RCC 7860 (cell line): ENCODE results near the gene SPECC1L.

ENCODE experiments used
- DNase-seq: peaks from one replicate; pipeline ENCODE4 v3.0.0-alpha.2; 2015; ENCODE audit warnings: low spot score
- FAIRE-seq: peaks from 2 replicates; lab custom pipeline; 2012; peaks lifted over from hg19 to GRCh38; lab: Jason Lieb, UNC

Gene SPECC1L

DNA sequence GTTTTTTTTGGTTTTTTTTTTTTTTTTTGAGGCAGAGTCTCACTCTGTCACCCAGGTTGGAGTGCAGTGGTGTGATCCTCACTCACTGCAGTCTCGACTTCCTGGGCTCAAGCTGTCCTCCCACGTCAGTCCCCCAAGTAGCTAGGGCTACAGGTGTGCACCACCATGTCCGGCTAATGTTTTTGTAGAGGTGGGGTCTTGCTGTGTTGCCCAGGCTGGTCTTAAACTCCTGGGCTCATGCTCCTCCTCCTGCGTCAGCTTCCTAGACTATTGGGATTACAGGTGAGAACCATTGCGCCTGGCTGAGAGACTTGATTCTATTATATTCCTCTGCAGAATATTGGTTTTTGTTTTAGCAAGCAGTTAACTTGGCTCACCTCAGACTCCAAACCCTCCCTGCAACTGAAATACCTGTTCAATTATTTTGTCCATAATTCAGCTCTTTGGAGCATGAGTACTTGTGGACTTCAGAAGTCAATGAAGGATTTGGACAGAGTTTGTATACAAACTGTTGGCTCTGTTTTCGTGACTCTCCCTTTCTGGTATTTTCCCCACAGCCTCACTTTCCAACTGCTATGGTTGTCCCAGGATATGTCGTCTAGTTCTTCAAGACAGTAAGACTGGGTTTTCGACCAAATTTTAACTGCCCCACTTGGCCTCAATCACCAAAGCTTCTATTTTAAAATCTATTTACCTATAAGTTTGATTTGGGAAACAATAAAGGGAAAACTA lies 87.6 kb downstream of the SPECC1L start:
- FAIRE-seq (no peak), DNase-seq (no peak)

DNA sequence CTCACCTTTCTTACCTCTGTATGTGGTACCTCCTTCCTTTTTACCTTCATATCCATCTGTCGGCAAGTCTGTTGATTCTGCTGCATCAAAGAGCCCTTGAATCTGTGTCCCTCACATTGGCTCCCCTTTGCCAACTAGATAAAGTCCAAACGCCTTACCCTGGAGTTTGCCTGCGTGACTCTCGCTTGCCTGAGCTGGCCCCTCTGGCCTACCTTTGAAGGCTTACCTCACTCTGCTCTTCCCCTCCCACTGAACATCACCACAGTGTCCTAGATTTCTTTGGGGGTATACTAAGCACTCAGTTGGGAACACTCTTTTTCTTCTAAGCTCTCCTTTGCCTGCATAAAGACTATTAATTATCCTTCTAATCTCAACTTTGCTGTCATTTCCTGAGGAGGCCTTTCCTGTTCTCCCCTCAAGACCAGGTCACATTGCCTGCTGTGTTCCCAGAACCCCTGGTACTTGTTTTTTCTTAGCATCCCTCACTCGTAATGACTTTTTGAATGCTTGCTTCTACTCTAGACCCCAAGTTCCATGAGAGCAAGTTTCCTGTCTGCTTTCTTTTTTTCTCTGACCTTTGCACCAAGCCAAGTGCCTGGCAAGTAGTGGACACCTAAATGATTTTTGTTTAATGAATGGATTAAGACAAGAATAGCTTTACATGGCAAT lies 89.0 kb downstream of the SPECC1L start:
- DNase-seq (no peak), FAIRE-seq (no peak)

DNA sequence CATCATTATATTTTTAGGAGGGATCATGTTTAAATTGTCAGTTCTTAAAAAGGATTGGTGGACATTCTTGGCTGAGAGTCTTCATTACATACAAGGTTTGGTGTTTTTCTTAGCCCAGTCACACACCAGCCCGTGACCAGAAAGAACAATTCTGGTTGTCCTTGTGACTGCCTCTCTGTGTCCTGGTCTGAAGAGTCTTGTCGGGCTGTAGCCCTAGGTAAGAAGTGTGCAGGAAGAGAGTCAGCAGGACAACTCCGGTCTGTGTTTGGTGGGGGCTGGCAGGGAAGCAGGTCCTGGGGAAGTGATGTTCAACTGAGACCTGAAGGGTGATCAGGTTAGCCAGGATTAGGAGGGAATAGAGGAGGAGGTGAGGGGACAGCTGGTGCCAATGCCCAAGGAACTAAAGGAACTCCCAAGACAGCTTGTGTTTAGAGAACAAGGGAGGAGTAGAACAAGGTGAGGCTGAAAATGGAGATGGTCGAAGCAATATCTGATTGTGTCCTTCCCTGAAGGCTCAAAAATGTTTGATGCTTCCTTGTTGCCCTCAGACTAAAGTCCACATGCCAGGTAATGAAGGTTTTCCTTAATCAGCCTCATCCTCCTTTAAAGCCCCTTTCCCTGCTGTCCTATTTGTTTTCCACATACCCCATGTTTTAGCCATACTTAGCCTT lies 91.5 kb downstream of the SPECC1L start:
- FAIRE-seq (no peak), DNase-seq (no peak)

DNA sequence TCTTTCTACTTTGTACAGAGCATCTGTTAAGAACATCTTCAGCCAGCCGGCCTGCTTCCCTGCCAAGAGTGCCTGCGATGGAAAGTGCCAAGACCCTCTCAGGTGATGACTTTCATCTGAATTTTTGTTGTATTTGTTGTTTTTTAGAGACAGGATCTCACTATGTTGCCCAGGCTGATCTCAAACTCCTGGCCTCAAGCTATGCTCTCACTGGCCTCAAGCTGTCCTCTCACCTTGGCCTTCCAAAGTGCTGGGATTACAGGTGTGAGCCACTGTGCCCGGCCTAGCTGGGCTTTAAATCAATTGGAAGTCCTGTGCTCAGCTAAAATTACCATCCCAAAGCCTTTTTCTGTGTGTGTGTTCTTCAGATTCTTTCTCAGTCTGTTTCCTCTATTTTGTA lies 92.6 kb downstream of the SPECC1L start:
- DNase-seq (no peak), FAIRE-seq (no peak)

DNA sequence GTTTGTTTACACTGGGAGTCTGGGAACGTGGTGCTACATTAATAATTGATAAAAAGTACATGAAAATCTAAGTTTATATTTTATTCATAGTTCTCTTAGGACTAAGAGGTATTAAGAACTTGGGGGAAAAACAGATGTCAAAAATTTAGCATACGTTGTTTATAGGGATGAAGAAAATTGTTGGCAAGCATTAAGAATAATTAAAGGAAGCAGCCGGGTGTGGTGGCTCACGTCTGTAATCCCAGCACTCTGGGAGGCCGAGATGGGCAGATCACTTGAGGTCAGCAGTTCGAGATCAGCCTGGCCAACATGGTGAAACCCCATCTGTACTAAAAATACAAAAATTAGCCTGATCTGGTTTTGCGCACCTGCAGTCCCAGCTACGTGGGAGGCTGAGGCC lies 96.1 kb downstream of the SPECC1L start:
- DNase-seq (no peak), FAIRE-seq (no peak)

DNA sequence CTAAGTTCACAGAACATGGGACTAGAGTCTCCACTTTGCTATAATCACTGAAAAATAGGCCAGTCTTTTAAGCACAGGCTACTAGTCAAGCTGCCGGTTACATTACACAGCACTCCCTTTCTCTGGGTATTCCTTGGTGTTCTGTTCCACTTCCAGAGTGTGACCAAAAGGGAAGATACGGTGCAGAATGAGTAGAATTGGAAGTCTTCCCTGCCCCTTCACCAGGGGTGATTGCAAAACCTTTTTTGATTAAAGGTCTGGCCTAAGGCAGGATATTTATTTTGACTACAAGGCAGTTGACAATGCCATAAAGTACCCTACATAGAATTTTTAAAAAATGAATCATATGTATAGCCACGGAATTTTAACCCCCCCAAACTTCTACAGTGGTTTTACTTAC lies 97.2 kb downstream of the SPECC1L start:
- DNase-seq (no peak), FAIRE-seq (no peak)

DNA sequence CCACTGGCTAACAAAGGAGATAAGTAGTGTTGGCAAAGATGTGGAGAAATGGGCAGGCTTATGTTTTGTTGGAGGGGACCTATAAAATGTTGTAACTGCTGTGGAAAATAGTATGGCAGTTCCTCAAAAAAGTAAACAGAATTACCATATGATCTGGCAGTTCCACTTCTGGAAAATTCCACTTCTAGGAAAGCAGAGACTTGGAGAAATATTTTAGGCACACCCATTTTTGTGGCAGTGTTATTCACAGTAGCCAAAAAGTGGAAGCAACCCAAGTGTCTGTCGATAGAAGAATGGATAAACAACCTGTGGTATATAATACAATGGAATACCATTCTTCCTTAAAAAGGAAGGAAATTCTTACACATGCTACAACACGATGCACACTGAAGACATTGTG lies 99.8 kb downstream of the SPECC1L start:
- DNase-seq (no peak), FAIRE-seq (no peak)

DNA sequence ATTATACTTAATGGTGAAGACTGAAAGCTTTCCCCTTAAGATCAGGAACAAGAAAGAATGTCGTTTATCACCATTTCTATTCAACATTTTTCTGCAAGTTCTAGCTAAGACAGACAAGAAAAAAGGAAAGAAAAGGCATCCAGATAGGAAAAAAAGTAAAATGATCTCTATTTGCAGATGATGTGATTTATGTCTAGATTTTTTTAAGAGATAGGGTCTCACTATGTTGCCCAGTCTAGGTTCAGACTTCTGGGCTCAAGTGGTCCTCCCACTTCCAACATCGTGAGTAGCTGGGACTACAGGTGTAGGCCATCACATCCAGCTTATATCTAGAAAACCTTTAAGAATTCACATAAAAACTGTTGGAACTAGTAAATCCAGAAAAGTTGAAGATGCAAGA lies 105.4 kb downstream of the SPECC1L start:
- FAIRE-seq (no peak), DNase-seq (no peak)

DNA sequence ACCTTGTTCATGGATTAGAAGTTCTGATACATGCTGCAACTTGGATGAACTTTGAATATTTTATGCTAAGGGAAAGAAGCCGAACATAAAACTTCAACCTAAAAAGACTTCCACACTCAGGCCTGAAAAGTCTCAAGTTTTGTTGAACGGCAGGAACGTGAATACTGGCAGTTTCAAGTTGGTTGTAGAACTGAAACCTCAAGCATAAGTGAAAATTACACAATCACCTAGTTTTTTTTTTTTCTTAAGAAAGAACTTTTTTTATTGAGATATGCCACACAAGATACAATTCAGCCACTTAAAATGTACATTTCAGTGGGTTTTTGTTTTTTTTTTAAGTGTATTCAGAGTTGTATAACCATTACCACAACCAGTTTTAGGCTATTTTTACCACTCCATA lies 106.0 kb downstream of the SPECC1L start:
- no peak for DNase-seq
- no peak for FAIRE-seq

DNA sequence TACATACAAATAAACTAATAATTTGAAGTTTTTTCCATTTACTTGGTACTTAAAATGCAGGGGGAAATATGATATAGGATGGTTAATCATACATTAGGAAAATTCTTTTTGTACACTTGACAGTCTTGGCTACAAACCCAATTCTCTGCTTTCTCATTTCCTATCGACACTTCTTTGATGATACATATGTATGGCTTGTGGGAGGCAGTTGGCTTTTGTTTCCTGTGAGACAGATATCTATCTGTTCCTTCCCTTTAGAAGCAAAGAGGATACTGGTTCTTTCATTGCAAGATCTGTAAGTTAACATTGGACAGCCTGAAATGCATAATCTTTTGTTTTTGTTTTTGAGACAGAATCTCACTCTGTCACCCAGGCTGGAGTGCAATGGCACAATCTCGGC lies 108.9 kb downstream of the SPECC1L start:
- no peak for DNase-seq
- no peak for FAIRE-seq

DNA sequence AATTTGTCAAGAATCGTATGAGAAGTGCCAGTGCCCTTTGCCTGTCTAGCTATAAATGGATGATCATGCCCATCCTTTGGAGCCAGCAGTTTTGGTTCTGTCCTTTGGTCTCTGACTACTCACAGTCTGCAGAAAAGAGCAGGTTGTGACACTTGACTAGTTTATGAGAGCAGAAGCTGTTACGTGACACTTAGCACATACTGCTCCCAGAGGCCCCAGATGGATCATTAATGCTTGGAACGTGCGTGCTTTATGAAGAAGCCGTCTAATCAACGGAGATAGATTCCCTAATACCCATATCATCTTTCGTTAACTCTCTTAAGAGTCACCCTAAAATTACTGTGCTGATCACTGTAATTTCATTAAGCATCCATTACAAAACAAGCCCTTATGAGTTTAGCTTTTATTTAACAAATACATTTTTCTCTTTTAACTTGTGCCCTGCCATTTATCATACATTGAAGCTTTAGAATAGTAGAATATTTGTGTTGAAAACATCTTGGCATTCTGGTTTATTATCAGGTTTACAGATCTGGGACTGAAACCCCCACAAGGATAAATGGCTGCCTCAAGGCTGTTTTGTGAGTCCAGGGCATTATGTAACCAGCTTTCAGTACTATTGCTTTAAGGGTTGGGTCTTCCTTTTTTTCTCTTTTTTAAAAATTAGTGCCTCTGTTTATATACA lies 109.7 kb downstream of the SPECC1L start:
- FAIRE-seq (no peak), DNase-seq (no peak)

DNA sequence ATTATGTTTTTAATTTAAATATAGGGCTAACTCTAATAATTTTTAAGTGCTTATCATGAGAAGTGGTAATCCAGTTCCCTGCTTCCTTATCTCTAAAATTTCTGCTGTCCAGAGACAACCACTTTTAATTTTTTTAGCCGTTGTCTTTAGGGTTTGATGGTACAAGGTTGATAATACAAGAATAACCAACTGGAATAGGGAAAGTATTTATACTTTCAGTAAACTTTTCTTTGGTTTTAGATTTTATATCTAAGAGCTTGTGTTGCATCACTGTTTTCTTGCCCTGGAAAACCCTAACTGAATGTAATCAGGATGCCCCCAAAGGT lies 110.2 kb downstream of the SPECC1L start:
- FAIRE-seq, result no peak

DNA sequence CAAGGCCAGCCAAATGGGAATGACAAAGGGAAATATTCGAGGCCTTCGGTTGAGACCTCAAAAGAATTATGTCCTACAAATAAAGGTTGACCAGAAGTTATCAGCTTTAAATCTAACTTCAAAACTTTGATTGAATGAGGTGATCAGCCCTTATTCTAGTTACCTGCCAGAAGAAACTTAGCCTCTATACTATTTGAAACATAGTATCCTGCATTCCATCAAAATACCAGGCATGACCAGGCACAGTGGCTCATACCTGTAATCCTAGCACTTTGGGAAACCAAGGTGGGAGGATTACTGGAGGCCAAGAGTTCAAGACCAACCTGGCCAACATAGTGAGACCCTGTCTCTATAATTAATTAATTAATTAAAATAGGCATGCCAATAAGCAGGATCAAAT lies 112.4 kb downstream of the SPECC1L start:
- FAIRE-seq, result no peak
- no peak for DNase-seq

More for the DNA sequence above, 110.2 kb downstream of the SPECC1L start:
- DNase-seq, result no peak

DNA sequence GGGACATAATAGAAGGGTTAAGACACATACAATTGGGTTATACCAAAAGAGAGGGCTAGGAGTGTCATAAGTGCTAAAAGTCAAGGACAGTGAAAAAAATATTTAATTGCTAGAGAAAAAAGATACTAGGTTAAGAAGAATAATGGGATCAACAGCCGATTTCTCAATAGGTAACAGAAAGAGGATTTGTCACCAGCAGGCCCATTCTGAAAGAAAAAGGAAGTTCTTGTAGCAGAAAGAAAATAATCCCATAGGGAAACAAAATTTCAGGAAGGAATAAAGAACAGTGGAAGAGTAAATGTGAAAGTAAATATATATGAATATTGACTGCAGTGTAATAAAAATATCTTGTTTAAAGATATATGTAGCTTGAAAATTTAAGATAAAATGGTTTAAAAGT lies 113.5 kb downstream of the SPECC1L start:
- FAIRE-seq (no peak), DNase-seq (no peak)

DNA sequence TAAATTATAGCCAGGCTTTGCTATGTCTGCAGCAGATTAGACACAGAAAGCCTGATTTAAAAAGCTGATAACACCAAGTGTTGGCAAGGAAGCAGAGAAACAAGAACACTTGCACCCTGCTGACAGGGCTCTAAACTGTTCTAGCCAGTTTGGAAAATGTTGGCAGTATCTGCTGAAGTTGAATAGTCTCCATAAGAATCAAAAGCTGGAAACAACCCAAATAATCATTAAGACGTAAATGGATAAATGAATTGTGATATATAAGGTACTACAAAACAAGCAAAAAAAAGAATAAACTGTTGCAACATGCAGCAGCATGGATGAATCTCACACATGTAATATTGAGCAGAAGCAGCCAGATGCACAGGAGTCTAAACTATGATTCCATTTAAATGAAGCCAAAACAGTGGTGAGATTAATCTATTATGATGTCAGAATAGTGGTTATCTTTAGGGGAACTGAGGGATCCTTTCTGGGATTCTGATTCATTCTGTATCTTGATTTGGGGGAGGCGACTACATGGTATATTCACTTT lies 116.4 kb downstream of the SPECC1L start:
- no peak for FAIRE-seq
- DNase-seq, result no peak

DNA sequence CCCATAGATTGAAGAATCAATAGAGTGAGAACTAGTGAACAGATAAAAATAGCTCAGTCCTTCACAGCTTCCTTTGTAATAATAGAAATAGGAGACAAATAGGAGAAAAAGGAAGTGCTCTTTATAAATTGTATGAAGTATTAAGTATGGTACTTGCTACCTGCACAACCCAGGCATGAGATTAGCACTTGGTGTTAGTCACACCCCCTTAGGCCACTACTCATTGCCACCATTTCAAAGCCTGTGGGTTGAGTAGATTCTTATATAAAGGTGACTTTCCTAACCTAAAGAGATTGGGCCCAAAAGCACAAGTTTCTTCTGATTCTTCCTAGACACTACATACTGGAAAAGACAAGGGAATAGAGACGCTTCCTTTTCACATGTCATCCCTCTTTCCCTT lies 119.0 kb downstream of the SPECC1L start:
- no peak for DNase-seq
- FAIRE-seq, result no peak

DNA sequence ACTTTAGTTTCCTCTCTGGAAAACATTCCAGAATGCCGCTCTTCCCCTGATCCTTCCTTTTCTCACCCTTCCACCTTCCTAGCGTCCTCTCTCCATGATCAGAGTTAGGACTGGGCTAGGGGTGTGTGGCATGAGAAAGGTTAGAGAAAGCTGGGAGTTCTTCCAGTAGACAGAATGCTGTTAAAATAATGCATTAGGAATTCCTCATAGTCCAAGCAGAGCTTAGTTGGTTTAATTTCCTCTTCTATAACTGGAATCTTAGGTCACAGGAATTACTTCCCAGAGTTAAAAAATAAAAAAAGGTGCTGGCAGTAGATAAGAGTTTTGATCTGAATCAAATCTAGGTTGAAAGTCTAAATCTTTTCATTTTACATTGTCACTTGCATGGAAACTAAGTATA lies 119.5 kb downstream of the SPECC1L start:
- FAIRE-seq (no peak), DNase-seq (no peak)

DNA sequence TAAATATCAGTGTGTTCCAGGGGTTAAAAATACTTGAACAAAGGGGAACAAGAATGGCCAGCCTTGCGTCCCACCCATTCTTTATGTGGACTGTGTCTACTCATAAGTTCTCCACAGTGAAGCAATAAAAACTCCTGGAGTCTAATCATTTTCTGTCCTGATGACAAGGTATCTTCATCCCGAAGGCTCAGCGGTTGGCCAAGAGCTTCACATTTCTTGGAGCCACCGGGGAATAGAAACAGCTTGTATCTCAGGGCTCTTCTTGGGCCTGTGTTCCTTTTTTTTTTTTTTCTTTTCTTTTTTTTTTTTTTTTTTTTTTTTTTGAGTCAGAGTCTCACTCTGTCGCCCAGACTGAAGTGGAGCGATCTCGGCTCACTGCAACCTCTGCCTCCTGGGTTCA lies 119.9 kb downstream of the SPECC1L start:
- no peak for DNase-seq
- no peak for FAIRE-seq

DNA sequence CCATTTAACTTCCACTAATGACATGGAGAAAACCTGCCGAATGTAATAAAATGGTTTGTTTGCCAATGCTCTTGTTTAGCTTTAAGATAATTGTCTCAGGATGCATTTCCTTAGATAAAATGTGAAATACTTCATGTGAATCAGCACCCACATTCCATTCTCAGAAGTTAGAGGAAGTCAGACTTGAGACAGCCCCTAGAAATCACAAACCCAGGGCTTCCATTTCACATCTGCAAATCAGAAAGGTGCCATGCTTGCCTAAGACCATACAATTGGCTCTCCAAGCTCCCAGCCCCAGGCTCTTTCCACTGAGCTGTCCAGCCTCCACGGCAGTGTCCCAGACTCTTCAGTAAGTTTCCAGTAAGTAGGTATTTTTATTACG lies 121.2 kb downstream of the SPECC1L start:
- no peak for DNase-seq
- FAIRE-seq, result no peak

DNA sequence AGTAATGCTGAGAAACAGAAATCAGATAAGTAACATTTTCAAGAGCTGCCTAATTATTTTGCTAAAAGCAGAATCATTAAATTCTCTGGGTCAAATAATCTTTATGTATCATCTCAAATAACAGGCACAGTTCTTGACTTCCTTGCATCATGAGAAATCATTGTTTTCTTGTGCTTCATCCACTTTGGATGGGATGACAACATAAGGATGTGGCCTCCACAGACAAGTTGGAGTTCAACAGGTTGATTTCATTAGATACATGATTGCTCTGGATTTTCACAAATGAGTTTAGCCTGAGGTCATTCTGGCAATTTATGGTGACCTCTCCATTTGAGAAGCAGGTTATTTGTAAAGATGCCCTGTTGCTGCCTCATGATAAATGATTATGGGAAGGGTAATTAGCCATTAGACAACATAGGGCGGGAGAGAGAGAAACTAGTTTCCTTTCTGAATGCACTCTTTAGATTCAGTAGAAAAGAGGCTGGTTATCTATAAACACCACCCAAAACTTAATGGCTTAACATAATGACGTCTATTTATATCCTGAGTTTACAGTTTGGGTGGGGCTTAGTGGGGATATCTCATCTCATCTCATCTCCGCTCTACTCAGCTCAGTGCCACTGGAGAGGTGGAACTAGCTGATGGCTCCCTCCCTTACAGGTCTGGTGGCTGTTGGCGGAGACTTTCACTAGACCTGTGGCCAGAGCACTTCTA lies 121.7 kb downstream of the SPECC1L start:
- no peak for FAIRE-seq
- no peak for DNase-seq

DNA sequence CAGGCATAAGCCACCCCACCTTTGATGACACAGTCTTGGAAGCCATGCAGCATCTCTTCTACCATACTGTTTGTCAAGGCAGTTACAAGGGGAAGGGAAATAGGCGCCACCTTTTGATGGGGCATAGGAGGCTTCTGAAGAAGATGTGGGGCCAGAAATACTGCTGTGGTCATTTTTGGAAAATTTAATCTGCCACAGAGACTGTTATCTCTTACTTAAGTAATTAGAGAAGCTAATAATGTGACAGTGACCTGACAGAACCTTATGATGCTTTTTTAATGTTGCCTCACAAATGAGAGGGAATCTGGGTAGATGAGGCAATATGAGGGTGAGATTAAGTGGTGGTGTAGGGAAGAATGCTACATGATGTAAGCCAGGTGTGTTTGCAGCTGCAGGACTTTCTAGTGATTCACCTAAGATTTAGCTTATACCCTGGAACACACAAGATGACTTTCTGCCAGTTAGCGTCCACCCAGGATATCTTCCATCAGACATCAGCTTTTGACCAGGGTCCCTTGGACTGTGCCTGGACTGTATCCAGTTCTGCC lies 122.5 kb downstream of the SPECC1L start:
- FAIRE-seq (no peak), DNase-seq (no peak)
